ENCODE measurements around the gene ADCY7. TPM values are rescaled to one million over a fixed set of nuclear protein-coding genes. Genes with fewer than 3 reads are reported as not detected.

ADCY7 gene
- total RNA-seq, 2 donors from 2014 or later: 30.1 to 37.2 TPM

DNA sequence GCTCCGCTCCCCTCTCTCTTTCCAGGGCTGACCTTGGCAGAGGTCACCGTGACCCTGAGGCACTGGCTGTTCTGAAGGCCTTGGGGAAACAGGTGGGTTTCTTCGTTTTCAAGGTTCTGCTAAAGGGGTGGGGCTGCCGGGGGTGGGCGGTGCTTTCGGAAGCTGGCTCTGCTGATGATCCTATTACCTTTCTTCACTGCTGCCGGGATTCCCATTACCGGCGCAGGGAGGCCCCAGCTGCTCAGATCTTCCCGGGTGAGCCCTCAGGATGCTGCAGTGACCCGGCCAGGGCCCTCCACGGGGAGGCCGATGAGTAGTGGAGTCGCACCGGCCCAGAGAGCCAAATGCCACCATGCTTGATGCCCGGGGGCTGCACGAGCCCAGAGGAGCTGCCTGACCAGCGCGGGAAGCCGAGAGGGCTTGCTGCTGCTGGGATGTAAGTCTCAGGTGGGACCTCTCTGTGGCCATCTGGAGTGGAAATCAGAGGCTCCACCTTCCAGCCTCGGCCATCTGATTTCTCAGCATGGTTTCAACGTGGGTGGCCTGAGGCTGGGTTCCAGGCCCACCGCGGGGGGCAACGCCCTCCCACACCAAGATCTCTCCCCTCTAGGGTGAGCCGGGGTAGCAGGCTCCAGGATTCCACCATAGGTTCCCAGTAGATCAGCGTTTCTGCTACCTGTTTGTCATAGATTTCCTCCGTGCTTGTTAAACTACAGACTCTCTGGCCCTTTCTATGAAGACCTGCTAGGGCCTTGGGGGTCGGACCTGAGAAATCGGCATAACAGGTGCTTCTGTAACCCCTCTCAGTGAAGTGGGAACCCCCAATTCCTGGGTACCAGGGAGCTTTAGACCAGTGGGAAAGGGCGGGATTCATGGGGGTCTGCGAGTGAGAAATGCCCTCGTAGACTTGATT is 21.6 kb upstream of the ADCY7 start:
- H3K9ac ChIP-seq (ENCODE audit: extremely low read depth, low read length, poor library complexity, severe bottlenecking): no peak overlapping the region
- H3K4me1 ChIP-seq (ENCODE audit: control insufficient read depth, insufficient read depth, low read length): peaks cover 4% of the 10 kb centered on the region
- no peaks in the 10 kb centered on the region for H3K36me3 Mint-ChIP-seq (ENCODE audit: low read depth)
- H3K27me3 Mint-ChIP-seq (ENCODE audit: insufficient read depth): peaks cover 8% of the 10 kb centered on the region
- peaks cover 25% of the 10 kb centered on the region for H3K4me1 Mint-ChIP-seq
- H3K4me3 ChIP-seq (ENCODE audit: low read length): no peak overlapping the region
- H3K4me3 Mint-ChIP-seq: peak overlapping the region; percentile 65
- no peak overlapping the region for H3K27ac ChIP-seq (ENCODE audit: low read depth, low read length)
- H3K27ac Mint-ChIP-seq: peak overlapping the region; percentile 64
- no peaks in the 10 kb centered on the region for H3K9me3 Mint-ChIP-seq
- no peaks in the 10 kb centered on the region for H3K27me3 ChIP-seq (ENCODE audit: control insufficient read depth, insufficient read depth, low read length, poor library complexity, severe bottlenecking)
- H3K9me3 ChIP-seq (ENCODE audit: control insufficient read depth, low read length): no peaks in the 10 kb centered on the region
- 48 to 59% methylated on average over 14 to 33 of the region's 33 CpGs for WGBS, 2 experiments (ENCODE audit: insufficient coverage in 1 of 2, insufficient read length in 1 of 2)
- no peak for TF ChIP-seq CTCF (conservative IDR thresholded peaks at IDR 0.05)
- peak; percentile 85 for DNase-seq
- no peaks in the 10 kb centered on the region for H3K36me3 ChIP-seq (ENCODE audit: control insufficient read depth, insufficient read depth, low read length)

DNA sequence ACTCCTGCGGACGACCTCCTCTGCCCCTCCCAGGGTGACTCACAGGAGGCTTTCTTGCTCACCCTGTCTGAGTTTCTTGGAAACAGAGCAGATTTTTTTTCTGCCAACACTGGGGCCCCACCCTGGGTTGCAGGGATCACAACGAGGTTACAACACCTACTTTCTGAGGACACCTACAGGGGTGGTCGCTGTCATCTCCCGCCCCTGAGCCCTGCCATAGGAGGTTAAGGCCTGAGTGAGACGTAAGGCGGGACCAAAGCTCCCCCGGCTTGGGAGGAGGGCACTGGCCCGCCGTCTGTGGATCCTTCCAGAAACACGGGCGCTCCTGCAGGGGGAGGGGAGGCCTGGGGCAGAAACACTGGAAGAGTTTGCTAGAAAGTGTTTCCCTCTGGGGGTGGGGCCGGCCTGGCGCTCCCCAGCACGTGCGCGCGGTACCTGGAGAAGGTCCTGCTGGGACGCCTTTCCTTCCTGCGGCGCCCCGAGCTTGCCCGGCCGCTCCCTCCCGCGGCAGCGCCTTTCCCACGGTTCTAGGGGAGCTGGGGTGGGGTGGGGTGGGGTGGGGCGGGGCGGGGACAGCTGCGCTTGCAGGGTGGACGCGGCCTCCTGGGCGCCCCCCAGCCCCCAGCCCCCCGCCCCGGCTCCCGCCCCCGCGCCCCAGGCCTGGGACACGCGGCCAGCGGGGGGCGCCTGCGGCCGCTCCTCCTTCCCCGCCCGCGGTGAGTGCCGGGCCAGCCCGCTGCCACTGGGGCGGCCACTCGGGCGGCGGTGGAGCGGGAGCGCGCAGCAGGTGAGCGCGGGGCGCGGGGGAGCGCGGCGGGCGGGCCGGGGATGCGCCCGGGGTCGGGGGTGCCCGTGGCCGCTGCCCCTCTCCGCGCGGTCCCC is 20.7 kb upstream of the ADCY7 start:
- Mint-ChIP-seq H3K27ac (peak overlapping the region; percentile 48), H3K9me3 (no peaks in the 10 kb centered on the region), H3K27me3 (ENCODE audit: insufficient read depth) (peaks cover 8% of the 10 kb centered on the region), H3K36me3 (ENCODE audit: low read depth) (no peaks in the 10 kb centered on the region), H3K4me3 (peak overlapping the region; percentile 65), H3K4me1 (peaks cover 29% of the 10 kb centered on the region)
- Histone ChIP-seq H3K4me1 (ENCODE audit: control insufficient read depth, insufficient read depth, low read length) (peaks cover 4% of the 10 kb centered on the region), H3K4me3 (ENCODE audit: low read length) (no peak overlapping the region), H3K27me3 (ENCODE audit: control insufficient read depth, insufficient read depth, low read length, poor library complexity, severe bottlenecking) (no peaks in the 10 kb centered on the region), H3K9ac (ENCODE audit: extremely low read depth, low read length, poor library complexity, severe bottlenecking) (no peak overlapping the region), H3K9me3 (ENCODE audit: control insufficient read depth, low read length) (no peaks in the 10 kb centered on the region), H3K36me3 (ENCODE audit: control insufficient read depth, insufficient read depth, low read length) (no peaks in the 10 kb centered on the region), H3K27ac (ENCODE audit: low read depth, low read length) (no peak overlapping the region)
- peak; percentile 32 for TF ChIP-seq CTCF (conservative IDR thresholded peaks at IDR 0.05)
- DNase-seq: peak; percentile 73
- 1 to 6% methylated on average over 9 to 58 of the region's 74 CpGs for WGBS, 2 experiments (ENCODE audit: insufficient coverage in 1 of 2, insufficient read length in 1 of 2)

DNA sequence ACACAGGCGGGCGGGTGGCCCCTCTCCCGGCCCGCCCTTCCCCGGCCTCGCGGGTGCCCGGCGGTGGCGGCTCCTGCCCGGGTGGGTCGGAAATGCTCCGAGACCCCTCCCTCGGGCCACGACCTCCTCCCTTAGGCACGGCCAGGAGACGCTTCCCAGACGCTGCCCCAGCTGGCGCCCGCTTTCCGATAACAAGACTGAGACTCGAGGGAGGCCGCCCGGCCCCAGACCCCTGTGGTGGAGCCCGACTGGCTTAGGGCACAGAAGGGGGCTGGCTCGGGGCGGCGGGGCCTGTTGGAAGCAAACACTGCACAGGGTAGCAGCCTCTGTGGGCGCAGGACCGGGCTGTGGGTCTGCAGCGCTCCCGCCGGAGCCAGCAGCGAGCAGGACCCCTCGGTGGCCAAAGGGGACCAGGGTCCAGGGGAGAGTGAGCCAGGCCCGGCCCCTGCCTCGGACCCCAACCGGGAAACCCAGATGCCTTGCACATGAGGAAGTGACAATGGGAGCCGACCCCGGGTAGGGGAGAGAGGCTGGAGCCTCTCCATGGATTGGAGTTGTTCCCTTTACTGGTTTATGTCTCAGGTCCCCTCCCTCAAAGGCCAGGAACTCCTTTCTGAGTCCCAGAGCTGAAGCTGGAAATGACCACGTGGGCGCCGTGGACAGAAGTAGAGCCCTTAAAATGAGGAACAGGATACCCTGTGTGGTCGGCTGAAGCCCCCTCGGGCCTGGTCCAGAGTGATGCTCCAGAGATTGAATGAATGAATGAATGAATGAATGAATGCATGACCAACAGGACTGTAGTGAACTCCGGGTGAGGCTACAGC is 19.8 kb upstream of the ADCY7 start:
- Histone ChIP-seq H3K9ac (ENCODE audit: extremely low read depth, low read length, poor library complexity, severe bottlenecking) (peak overlapping the region; percentile 20), H3K4me1 (ENCODE audit: control insufficient read depth, insufficient read depth, low read length) (peaks cover 4% of the 10 kb centered on the region), H3K27me3 (ENCODE audit: control insufficient read depth, insufficient read depth, low read length, poor library complexity, severe bottlenecking) (no peaks in the 10 kb centered on the region), H3K9me3 (ENCODE audit: control insufficient read depth, low read length) (no peaks in the 10 kb centered on the region), H3K36me3 (ENCODE audit: control insufficient read depth, insufficient read depth, low read length) (no peaks in the 10 kb centered on the region), H3K27ac (ENCODE audit: low read depth, low read length) (no peak overlapping the region), H3K4me3 (ENCODE audit: low read length) (peak overlapping the region; percentile 76)
- H3K9me3 Mint-ChIP-seq: no peaks in the 10 kb centered on the region
- no peaks in the 10 kb centered on the region for H3K36me3 Mint-ChIP-seq (ENCODE audit: low read depth)
- DNase-seq: peak; percentile 83
- 16 to 22% methylated on average over 27 to 46 of the region's 46 CpGs for WGBS, 2 experiments (ENCODE audit: insufficient coverage in 1 of 2, insufficient read length in 1 of 2)
- no peak overlapping the region for H3K27ac Mint-ChIP-seq
- H3K4me3 Mint-ChIP-seq: peak overlapping the region; percentile 65
- H3K4me1 Mint-ChIP-seq: peaks cover 29% of the 10 kb centered on the region
- peaks cover 8% of the 10 kb centered on the region for H3K27me3 Mint-ChIP-seq (ENCODE audit: insufficient read depth)
- no peak for TF ChIP-seq CTCF (conservative IDR thresholded peaks at IDR 0.05)
